Breast epithelium (tissue), 4 donors: ENCODE data around the gene PRSS48. TPM values are rescaled to one million over a fixed set of nuclear protein-coding genes. Genes with fewer than 3 reads are reported as not detected.

Experiments
- DNase-seq, 2 donors: peaks; one replicate each; pipeline ENCODE4 v3.0.0-alpha.2; 2019; ENCODE audit warnings: low spot score in 2 of 2
- H3K27ac ChIP-seq, 2 donors: fragments of 200-600 bp; sonication (generic) in 1 of 2; one replicate each; pipeline ENCODE4 v1.5.1; 2016 to 2019; ENCODE audit warnings: mild to moderate bottlenecking in 1 of 2
- H3K27me3 ChIP-seq, 2 donors: fragments of 200-600 bp; sonication (generic) in 1 of 2; one replicate each; pipeline versions ENCODE4 v1.5.1 to v1.6.0; 2017 to 2019; ENCODE audit warnings: control low read depth in 1 of 2, mild to moderate bottlenecking in 1 of 2
- H3K36me3 ChIP-seq: fragments of 200-600 bp; one replicate; pipeline ENCODE4 v1.5.1; 2019
- H3K4me1 ChIP-seq, 2 donors: fragments of 200-600 bp; sonication (generic); one replicate each; pipeline ENCODE4 v1.5.1; 2016 to 2019; ENCODE audit warnings: control low read depth in 1 of 2
- H3K4me3 ChIP-seq, 3 donors: fragments of 200-600 bp; sonication (generic); 1 replicate in 2 of 3; 2 replicates in 1 of 3; pipeline ENCODE4 v1.5.1; 2016 to 2019; ENCODE audit warnings: mild to moderate bottlenecking in 3 of 3, moderate library complexity in 2 of 3
- H3K9me3 ChIP-seq, 2 donors: fragments of 200-600 bp; sonication (generic) in 1 of 2; one replicate each; pipeline ENCODE4 v1.5.1; 2016 to 2019; ENCODE audit warnings: control low read depth in 1 of 2
- POLR2A ChIP-seq: fragments of 450-650 bp; IDR thresholded peaks from one replicate; pipeline ENCODE4 v1.6.1; 2016; ENCODE audit warnings: antibody characterized with exemption, mild to moderate bottlenecking, moderate library complexity
- POLR2AphosphoS5 ChIP-seq, 3 donors: sonication (generic); formaldehyde crosslinking; IDR thresholded peaks; one replicate each; pipeline ENCODE4 v1.6.1; 2017; ENCODE audit warnings: antibody characterized with exemption in 3 of 3
- intact Hi-C: fragments of 100-400 bp; cut with DNase I; formaldehyde crosslinking; loops from one replicate; pipeline ENCODE4 v1.15.1; 2023; ENCODE audit warnings: low total_unique reads
- total RNA-seq, 3 donors: library from RNA; depleted of rRNA; stranded (reverse); fragments of >200 nt; gene quantifications; one replicate each; pipeline ENCODE4 v1.1.0, GENCODE V29; 2016
- TF ChIP-seq, protein P1 (sequence below), 3 donors: fragments of 450-650 bp; IDR thresholded peaks; one replicate each; pipeline ENCODE4 v1.5.1; 2016 to 2017; ENCODE audit warnings: antibody characterized with exemption in 3 of 3, mild to moderate bottlenecking in 3 of 3, moderate library complexity in 3 of 3

Gene PRSS48
- total RNA-seq, 3 donors from 2014 or later = not detected

DNA sequence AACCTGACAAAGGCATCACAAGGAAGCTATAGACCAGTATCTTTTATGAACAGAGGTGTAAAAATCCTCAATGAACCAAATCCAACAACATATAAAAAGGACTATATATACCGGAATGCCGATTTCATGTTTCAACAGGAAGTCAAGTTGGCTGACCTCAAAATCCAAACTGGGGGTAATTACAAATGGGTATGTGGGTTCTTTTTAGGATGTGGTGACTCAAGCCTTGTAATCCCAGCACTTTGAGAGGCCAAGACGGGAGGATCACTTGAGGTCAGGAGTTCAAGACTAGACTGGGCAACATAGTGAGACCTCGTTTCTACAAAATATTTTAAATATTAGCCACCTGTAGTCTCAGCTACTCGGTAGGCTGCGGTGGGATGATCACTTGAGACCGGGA is 10.4 kb downstream of the PRSS48 start:
- Histone ChIP-seq H3K27me3 (no peaks in the 10 kb centered on the region), H3K36me3 (no peaks in the 10 kb centered on the region), H3K4me1 (no peaks in the 10 kb centered on the region), H3K4me3 (no peak overlapping the region), H3K27ac (no peak overlapping the region), H3K9me3 (peaks cover 0 to 7% of the 10 kb centered on the region in 2 donors)
- TF ChIP-seq POLR2AphosphoS5 (IDR thresholded peaks at IDR 0.05) (no peak), POLR2A (no peak)
- TF ChIP-seq, protein P1, sequence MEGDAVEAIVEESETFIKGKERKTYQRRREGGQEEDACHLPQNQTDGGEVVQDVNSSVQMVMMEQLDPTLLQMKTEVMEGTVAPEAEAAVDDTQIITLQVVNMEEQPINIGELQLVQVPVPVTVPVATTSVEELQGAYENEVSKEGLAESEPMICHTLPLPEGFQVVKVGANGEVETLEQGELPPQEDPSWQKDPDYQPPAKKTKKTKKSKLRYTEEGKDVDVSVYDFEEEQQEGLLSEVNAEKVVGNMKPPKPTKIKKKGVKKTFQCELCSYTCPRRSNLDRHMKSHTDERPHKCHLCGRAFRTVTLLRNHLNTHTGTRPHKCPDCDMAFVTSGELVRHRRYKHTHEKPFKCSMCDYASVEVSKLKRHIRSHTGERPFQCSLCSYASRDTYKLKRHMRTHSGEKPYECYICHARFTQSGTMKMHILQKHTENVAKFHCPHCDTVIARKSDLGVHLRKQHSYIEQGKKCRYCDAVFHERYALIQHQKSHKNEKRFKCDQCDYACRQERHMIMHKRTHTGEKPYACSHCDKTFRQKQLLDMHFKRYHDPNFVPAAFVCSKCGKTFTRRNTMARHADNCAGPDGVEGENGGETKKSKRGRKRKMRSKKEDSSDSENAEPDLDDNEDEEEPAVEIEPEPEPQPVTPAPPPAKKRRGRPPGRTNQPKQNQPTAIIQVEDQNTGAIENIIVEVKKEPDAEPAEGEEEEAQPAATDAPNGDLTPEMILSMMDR (IDR thresholded peaks at IDR 0.05) = no peak
- intact Hi-C loops = no loop called here
- DNase-seq = no peak

DNA sequence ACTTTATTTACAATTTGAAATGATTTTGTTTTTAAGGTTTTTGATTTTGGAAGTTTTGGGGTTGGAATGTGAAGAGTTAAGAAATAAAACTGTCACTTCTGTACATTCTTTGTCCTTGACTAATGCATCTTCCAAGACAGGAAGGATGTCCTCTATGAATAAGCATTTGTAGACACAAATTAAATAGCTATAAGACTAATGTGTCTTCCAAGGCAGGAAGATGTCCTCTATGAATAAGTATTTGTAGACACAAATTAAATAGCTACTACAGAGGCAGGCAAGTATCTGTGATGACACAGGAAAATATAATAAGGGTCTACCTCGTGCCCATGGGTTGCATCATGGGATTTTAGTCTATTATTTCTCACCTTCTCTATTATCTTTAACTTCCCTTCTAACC is 14.5 kb downstream of the PRSS48 start:
- Histone ChIP-seq H3K4me1 (no peaks in the 10 kb centered on the region), H3K27ac (no peak overlapping the region), H3K27me3 (no peaks in the 10 kb centered on the region), H3K9me3 (no peaks in the 10 kb centered on the region), H3K36me3 (no peaks in the 10 kb centered on the region), H3K4me3 (no peak overlapping the region)
- no peak for DNase-seq
- TF ChIP-seq, protein P1 (IDR thresholded peaks at IDR 0.05) = no peak
- TF ChIP-seq POLR2AphosphoS5 (IDR thresholded peaks at IDR 0.05) (no peak), POLR2A (no peak)
- intact Hi-C loops = no loop called here

DNA sequence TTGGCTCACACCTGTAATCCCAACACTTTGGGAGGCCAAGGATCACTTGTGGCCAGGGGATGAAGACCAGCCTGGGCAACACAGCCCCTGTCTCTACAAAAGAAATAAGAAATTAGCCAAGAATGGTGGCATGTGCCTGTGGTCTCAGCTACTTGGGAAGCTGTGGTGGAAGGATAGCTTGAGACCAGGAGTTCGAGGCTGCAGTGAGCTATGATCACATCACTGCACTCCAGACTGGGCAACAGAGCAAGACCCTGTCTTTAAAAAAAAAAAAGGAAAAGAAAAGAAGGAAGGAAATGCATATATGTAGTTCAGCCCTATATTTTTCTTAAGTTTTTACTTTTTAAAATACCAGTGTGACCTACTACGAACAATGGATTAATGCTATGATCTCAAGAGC is 15.1 kb downstream of the PRSS48 start:
- Histone ChIP-seq H3K9me3 (no peaks in the 10 kb centered on the region), H3K36me3 (no peaks in the 10 kb centered on the region), H3K4me1 (no peaks in the 10 kb centered on the region), H3K27ac (no peak overlapping the region), H3K27me3 (no peaks in the 10 kb centered on the region), H3K4me3 (no peak overlapping the region)
- DNase-seq = no peak
- TF ChIP-seq POLR2A = no peak
- no peak for TF ChIP-seq POLR2AphosphoS5 (IDR thresholded peaks at IDR 0.05)
- TF ChIP-seq, protein P1 (IDR thresholded peaks at IDR 0.05) = no peak
- intact Hi-C loops = no loop called here

DNA sequence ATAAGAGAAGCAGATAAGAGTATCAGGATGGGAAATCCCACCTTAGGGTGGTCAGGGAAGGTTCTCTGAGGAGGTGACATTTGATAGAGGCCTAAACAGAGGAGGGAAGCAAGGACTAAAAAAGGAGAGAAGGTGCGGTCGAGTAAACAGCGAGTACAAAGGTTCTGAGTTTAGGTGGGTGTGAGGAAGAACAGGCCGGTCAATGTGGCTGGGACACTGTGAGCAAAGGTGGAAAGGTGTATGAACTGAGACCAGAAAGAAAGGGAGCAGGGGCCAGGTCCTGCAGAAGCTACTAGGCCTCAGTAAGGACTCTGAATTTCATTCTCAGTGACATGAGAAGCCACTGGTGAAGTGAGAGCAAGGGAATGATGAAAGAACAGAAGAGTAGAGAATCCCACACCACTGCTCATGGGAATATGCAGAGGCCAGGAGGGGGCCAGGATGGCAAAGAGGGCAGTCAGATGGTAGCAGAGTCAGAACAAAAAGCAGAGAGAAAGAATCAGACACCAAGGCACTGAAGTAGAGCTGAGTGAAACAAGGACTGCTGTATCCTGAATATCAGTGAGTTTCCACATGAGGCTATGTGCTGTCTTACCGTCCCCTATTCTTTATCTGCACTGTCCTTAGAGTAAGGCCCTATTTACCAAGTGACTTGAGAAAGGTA is 18.0 kb downstream of the PRSS48 start:
- Histone ChIP-seq H3K9me3 (no peaks in the 10 kb centered on the region), H3K27me3 (no peaks in the 10 kb centered on the region), H3K36me3 (no peaks in the 10 kb centered on the region), H3K4me3 (no peak overlapping the region), H3K27ac (no peak overlapping the region), H3K4me1 (no peaks in the 10 kb centered on the region)
- TF ChIP-seq, protein P1 (IDR thresholded peaks at IDR 0.05) = no peak
- no peak for TF ChIP-seq POLR2AphosphoS5 (IDR thresholded peaks at IDR 0.05)
- no peak for DNase-seq
- intact Hi-C loops = no loop called here

DNA sequence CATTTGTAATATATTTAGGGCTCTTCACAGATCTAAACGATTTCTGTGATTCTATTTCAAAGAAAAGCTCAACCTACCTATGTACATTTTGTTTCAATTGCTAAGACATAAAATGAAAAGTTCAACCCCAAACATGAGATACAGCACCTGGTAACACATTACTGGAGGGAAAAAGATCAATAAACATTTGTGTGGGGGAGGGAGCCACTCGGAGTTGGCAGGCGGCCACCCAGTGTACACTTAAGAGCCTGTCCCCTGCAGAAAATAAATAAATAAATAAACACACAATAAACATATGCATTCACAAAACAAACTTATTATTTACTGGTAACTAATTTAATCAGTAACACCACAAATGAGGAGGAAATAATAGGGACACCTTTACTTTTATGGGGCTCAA is 19.3 kb downstream of the PRSS48 start:
- no peaks in the 10 kb centered on the region for H3K9me3 ChIP-seq

More for the DNA sequence above, 19.3 kb downstream of the PRSS48 start:
- no peak for DNase-seq
- TF ChIP-seq POLR2A (no peak), POLR2AphosphoS5 (IDR thresholded peaks at IDR 0.05) (no peak)
- TF ChIP-seq, protein P1 (IDR thresholded peaks at IDR 0.05) = no peak
- Histone ChIP-seq H3K4me1 (no peaks in the 10 kb centered on the region), H3K27me3 (no peaks in the 10 kb centered on the region), H3K27ac (no peak overlapping the region), H3K36me3 (no peaks in the 10 kb centered on the region), H3K4me3 (no peak overlapping the region)
- intact Hi-C loops = no loop called here
